ENCODE measurements around the gene PSENEN.

GRCh38 chr19:35713904-35714495 lies 31.5 kb upstream of the PSENEN start:
- TF ChIP-seq, protein P1, sequence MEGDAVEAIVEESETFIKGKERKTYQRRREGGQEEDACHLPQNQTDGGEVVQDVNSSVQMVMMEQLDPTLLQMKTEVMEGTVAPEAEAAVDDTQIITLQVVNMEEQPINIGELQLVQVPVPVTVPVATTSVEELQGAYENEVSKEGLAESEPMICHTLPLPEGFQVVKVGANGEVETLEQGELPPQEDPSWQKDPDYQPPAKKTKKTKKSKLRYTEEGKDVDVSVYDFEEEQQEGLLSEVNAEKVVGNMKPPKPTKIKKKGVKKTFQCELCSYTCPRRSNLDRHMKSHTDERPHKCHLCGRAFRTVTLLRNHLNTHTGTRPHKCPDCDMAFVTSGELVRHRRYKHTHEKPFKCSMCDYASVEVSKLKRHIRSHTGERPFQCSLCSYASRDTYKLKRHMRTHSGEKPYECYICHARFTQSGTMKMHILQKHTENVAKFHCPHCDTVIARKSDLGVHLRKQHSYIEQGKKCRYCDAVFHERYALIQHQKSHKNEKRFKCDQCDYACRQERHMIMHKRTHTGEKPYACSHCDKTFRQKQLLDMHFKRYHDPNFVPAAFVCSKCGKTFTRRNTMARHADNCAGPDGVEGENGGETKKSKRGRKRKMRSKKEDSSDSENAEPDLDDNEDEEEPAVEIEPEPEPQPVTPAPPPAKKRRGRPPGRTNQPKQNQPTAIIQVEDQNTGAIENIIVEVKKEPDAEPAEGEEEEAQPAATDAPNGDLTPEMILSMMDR (IDR thresholded peaks at IDR 0.05 in 4 of 5, conservative IDR thresholded peaks at IDR 0.05 in 1 of 5) = no peak
- no peak for TF ChIP-seq POLR2A (IDR thresholded peaks at IDR 0.05)

Measured in gastrocnemius medialis (tissue), 4 donors.